Measurements from ENCODE around the gene ARHGAP31.

ARHGAP31 gene

GRCh38 chr3:119418641-119419040 is 124.5 kb downstream of the ARHGAP31 start:
- Histone ChIP-seq H3K4me1 (ENCODE audit: control insufficient read depth, insufficient read depth, low read length, poor library complexity, severe bottlenecking) (no peaks in the 10 kb centered on the region), H3K27ac (ENCODE audit: insufficient read depth, low read length, poor library complexity, severe bottlenecking) (no peak overlapping the region), H3K36me3 (ENCODE audit: control insufficient read depth, insufficient read depth, low read length) (peaks cover 16% of the 10 kb centered on the region), H3K4me3 (ENCODE audit: insufficient read depth, low read depth, low read length, poor library complexity, severe bottlenecking) (no peak overlapping the region), H3K9me3 (ENCODE audit: control insufficient read depth, low read length) (no peaks in the 10 kb centered on the region), H3K27me3 (replicated peaks; ENCODE audit: control insufficient read depth, insufficient read depth, low read length, poor library complexity, severe bottlenecking) (no peaks in the 10 kb centered on the region)
- DNase-seq: no peak

- Histone ChIP-seq H3K9me3 (ENCODE audit: control insufficient read depth, low read length) (no peaks in the 10 kb centered on the region), H3K4me1 (ENCODE audit: control insufficient read depth, insufficient read depth, low read length, poor library complexity, severe bottlenecking) (no peaks in the 10 kb centered on the region), H3K27me3 (replicated peaks; ENCODE audit: control insufficient read depth, insufficient read depth, low read length, poor library complexity, severe bottlenecking) (no peaks in the 10 kb centered on the region), H3K36me3 (ENCODE audit: control insufficient read depth, insufficient read depth, low read length) (peaks cover 3% of the 10 kb centered on the region), H3K27ac (ENCODE audit: insufficient read depth, low read length, poor library complexity, severe bottlenecking) (no peak overlapping the region), H3K4me3 (ENCODE audit: insufficient read depth, low read depth, low read length, poor library complexity, severe bottlenecking) (no peak overlapping the region)
- DNase-seq: no peak
These were observed 126.0 kb downstream of the ARHGAP31 start for GRCh38 chr3:119420196-119420595.

GRCh38 chr3:119427669-119428068 is 133.5 kb downstream of the ARHGAP31 start:
- DNase-seq: no peak
- Histone ChIP-seq H3K27ac (ENCODE audit: insufficient read depth, low read length, poor library complexity, severe bottlenecking) (no peak overlapping the region), H3K4me1 (ENCODE audit: control insufficient read depth, insufficient read depth, low read length, poor library complexity, severe bottlenecking) (no peaks in the 10 kb centered on the region), H3K9me3 (ENCODE audit: control insufficient read depth, low read length) (peaks cover 29% of the 10 kb centered on the region), H3K27me3 (replicated peaks; ENCODE audit: control insufficient read depth, insufficient read depth, low read length, poor library complexity, severe bottlenecking) (no peaks in the 10 kb centered on the region), H3K4me3 (ENCODE audit: insufficient read depth, low read depth, low read length, poor library complexity, severe bottlenecking) (no peak overlapping the region), H3K36me3 (ENCODE audit: control insufficient read depth, insufficient read depth, low read length) (peaks cover 39% of the 10 kb centered on the region)

- DNase-seq: no peak
- Histone ChIP-seq H3K27me3 (replicated peaks; ENCODE audit: control insufficient read depth, insufficient read depth, low read length, poor library complexity, severe bottlenecking) (no peaks in the 10 kb centered on the region), H3K9me3 (ENCODE audit: control insufficient read depth, low read length) (peaks cover 29% of the 10 kb centered on the region), H3K4me3 (ENCODE audit: insufficient read depth, low read depth, low read length, poor library complexity, severe bottlenecking) (no peak overlapping the region), H3K36me3 (ENCODE audit: control insufficient read depth, insufficient read depth, low read length) (peaks cover 48% of the 10 kb centered on the region), H3K27ac (ENCODE audit: insufficient read depth, low read length, poor library complexity, severe bottlenecking) (no peak overlapping the region), H3K4me1 (ENCODE audit: control insufficient read depth, insufficient read depth, low read length, poor library complexity, severe bottlenecking) (no peaks in the 10 kb centered on the region)
These were observed 134.4 kb downstream of the ARHGAP31 start for GRCh38 chr3:119428538-119428937.

- H3K4me1 ChIP-seq (ENCODE audit: control insufficient read depth, insufficient read depth, low read length, poor library complexity, severe bottlenecking): no peaks in the 10 kb centered on the region
- H3K27me3 ChIP-seq (replicated peaks; ENCODE audit: control insufficient read depth, insufficient read depth, low read length, poor library complexity, severe bottlenecking): no peaks in the 10 kb centered on the region
- H3K4me3 ChIP-seq (ENCODE audit: insufficient read depth, low read depth, low read length, poor library complexity, severe bottlenecking): no peak overlapping the region
- peaks cover 90% of the 10 kb centered on the region for H3K36me3 ChIP-seq (ENCODE audit: control insufficient read depth, insufficient read depth, low read length)
- DNase-seq: no peak
- H3K27ac ChIP-seq (ENCODE audit: insufficient read depth, low read length, poor library complexity, severe bottlenecking): no peak overlapping the region
- H3K9me3 ChIP-seq (ENCODE audit: control insufficient read depth, low read length): peaks cover 2% of the 10 kb centered on the region
These were observed 139.6 kb downstream of the ARHGAP31 start for GRCh38 chr3:119433613-119434325.

- no peaks in the 10 kb centered on the region for H3K27me3 ChIP-seq (replicated peaks; ENCODE audit: control insufficient read depth, insufficient read depth, low read length, poor library complexity, severe bottlenecking)
- no peak overlapping the region for H3K4me3 ChIP-seq (ENCODE audit: insufficient read depth, low read depth, low read length, poor library complexity, severe bottlenecking)
- no peak for DNase-seq
- no peaks in the 10 kb centered on the region for H3K9me3 ChIP-seq (ENCODE audit: control insufficient read depth, low read length)
- H3K36me3 ChIP-seq (ENCODE audit: control insufficient read depth, insufficient read depth, low read length): peaks cover 81% of the 10 kb centered on the region
- H3K4me1 ChIP-seq (ENCODE audit: control insufficient read depth, insufficient read depth, low read length, poor library complexity, severe bottlenecking): no peaks in the 10 kb centered on the region
- H3K27ac ChIP-seq (ENCODE audit: insufficient read depth, low read length, poor library complexity, severe bottlenecking): no peak overlapping the region
These were observed 140.5 kb downstream of the ARHGAP31 start for GRCh38 chr3:119434703-119435102.

- peaks cover 72% of the 10 kb centered on the region for H3K36me3 ChIP-seq (ENCODE audit: control insufficient read depth, insufficient read depth, low read length)
- H3K4me3 ChIP-seq (ENCODE audit: insufficient read depth, low read depth, low read length, poor library complexity, severe bottlenecking): no peak overlapping the region
- no peaks in the 10 kb centered on the region for H3K4me1 ChIP-seq (ENCODE audit: control insufficient read depth, insufficient read depth, low read length, poor library complexity, severe bottlenecking)
- DNase-seq: no peak
- H3K27me3 ChIP-seq (replicated peaks; ENCODE audit: control insufficient read depth, insufficient read depth, low read length, poor library complexity, severe bottlenecking): no peaks in the 10 kb centered on the region
- H3K27ac ChIP-seq (ENCODE audit: insufficient read depth, low read length, poor library complexity, severe bottlenecking): no peak overlapping the region
- H3K9me3 ChIP-seq (ENCODE audit: control insufficient read depth, low read length): no peaks in the 10 kb centered on the region
These were observed 142.8 kb downstream of the ARHGAP31 start for GRCh38 chr3:119436977-119437376.

GRCh38 chr3:119437691-119438258 is 143.6 kb downstream of the ARHGAP31 start:
- DNase-seq: no peak
- Histone ChIP-seq H3K27ac (ENCODE audit: insufficient read depth, low read length, poor library complexity, severe bottlenecking) (no peak overlapping the region), H3K27me3 (replicated peaks; ENCODE audit: control insufficient read depth, insufficient read depth, low read length, poor library complexity, severe bottlenecking) (no peaks in the 10 kb centered on the region), H3K4me1 (ENCODE audit: control insufficient read depth, insufficient read depth, low read length, poor library complexity, severe bottlenecking) (no peaks in the 10 kb centered on the region), H3K4me3 (ENCODE audit: insufficient read depth, low read depth, low read length, poor library complexity, severe bottlenecking) (no peak overlapping the region), H3K9me3 (ENCODE audit: control insufficient read depth, low read length) (no peaks in the 10 kb centered on the region), H3K36me3 (ENCODE audit: control insufficient read depth, insufficient read depth, low read length) (peaks cover 72% of the 10 kb centered on the region)

- Histone ChIP-seq H3K9me3 (ENCODE audit: control insufficient read depth, low read length) (no peaks in the 10 kb centered on the region), H3K4me1 (ENCODE audit: control insufficient read depth, insufficient read depth, low read length, poor library complexity, severe bottlenecking) (no peaks in the 10 kb centered on the region), H3K4me3 (ENCODE audit: insufficient read depth, low read depth, low read length, poor library complexity, severe bottlenecking) (no peak overlapping the region), H3K27ac (ENCODE audit: insufficient read depth, low read length, poor library complexity, severe bottlenecking) (no peak overlapping the region), H3K27me3 (replicated peaks; ENCODE audit: control insufficient read depth, insufficient read depth, low read length, poor library complexity, severe bottlenecking) (no peaks in the 10 kb centered on the region), H3K36me3 (ENCODE audit: control insufficient read depth, insufficient read depth, low read length) (peaks cover 36% of the 10 kb centered on the region)
- DNase-seq: no peak
These were observed 149.0 kb downstream of the ARHGAP31 start for GRCh38 chr3:119443179-119443578.

GRCh38 chr3:119444590-119444989 is 150.4 kb downstream of the ARHGAP31 start:
- no peaks in the 10 kb centered on the region for H3K4me1 ChIP-seq (ENCODE audit: control insufficient read depth, insufficient read depth, low read length, poor library complexity, severe bottlenecking)
- no peak overlapping the region for H3K27ac ChIP-seq (ENCODE audit: insufficient read depth, low read length, poor library complexity, severe bottlenecking)
- no peaks in the 10 kb centered on the region for H3K27me3 ChIP-seq (replicated peaks; ENCODE audit: control insufficient read depth, insufficient read depth, low read length, poor library complexity, severe bottlenecking)
- peaks cover 45% of the 10 kb centered on the region for H3K36me3 ChIP-seq (ENCODE audit: control insufficient read depth, insufficient read depth, low read length)
- DNase-seq: no peak
- no peaks in the 10 kb centered on the region for H3K9me3 ChIP-seq (ENCODE audit: control insufficient read depth, low read length)
- no peak overlapping the region for H3K4me3 ChIP-seq (ENCODE audit: insufficient read depth, low read depth, low read length, poor library complexity, severe bottlenecking)
